Stomach (tissue), 4 donors: ENCODE results near the gene AFAP1L1.

ENCODE experiments used
- POLR2A ChIP-seq, 4 donors: fragments of 450-650 bp; IDR thresholded peaks; one replicate each; pipeline ENCODE4 v1.6.1; 2016; ENCODE audit warnings: antibody characterized with exemption in 4 of 4, control low read depth in 2 of 4, mild to moderate bottlenecking in 1 of 4, moderate library complexity in 1 of 4
- TF ChIP-seq, protein P1 (sequence below), 7 experiments: fragments of 450-650 bp in 4 of 7; fragments of 200-600 bp in 3 of 7; sonication (generic) in 3 of 7; IDR thresholded peaks; one replicate each; pipeline ENCODE4 v1.5.1; 2016 to 2019; ENCODE audit warnings: antibody characterized with exemption in 7 of 7, control low read depth in 2 of 7, mild to moderate bottlenecking in 1 of 7

DNA sequence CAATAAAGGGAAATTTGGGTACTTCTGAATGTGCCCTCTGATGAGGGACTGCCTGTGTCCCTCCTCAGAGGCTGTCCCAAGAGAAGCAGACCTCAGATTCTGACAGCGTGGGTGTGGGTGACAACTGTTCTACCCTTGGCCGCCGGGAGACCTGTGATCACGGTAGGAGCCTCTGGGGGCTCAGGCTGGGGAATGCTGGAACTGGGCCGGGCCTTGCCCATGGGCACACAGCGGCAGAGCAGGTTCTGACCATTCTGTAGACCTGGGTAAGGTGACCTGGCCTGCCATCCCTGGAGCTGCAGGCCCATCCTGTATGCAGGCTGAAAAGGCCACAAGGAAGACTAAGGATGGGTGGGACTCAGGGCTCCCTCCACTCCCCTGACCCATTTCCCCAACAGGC is 44.1 kb downstream of the AFAP1L1 start:
- TF ChIP-seq, protein P1, sequence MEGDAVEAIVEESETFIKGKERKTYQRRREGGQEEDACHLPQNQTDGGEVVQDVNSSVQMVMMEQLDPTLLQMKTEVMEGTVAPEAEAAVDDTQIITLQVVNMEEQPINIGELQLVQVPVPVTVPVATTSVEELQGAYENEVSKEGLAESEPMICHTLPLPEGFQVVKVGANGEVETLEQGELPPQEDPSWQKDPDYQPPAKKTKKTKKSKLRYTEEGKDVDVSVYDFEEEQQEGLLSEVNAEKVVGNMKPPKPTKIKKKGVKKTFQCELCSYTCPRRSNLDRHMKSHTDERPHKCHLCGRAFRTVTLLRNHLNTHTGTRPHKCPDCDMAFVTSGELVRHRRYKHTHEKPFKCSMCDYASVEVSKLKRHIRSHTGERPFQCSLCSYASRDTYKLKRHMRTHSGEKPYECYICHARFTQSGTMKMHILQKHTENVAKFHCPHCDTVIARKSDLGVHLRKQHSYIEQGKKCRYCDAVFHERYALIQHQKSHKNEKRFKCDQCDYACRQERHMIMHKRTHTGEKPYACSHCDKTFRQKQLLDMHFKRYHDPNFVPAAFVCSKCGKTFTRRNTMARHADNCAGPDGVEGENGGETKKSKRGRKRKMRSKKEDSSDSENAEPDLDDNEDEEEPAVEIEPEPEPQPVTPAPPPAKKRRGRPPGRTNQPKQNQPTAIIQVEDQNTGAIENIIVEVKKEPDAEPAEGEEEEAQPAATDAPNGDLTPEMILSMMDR (IDR thresholded peaks at IDR 0.05): no peak
- TF ChIP-seq POLR2A (IDR thresholded peaks at IDR 0.05): no peak
